ENCODE data around the gene ZNF329.
"Not testable (repeated sequence)": the region's sequence is repeated elsewhere in the genome, so short reads cannot be mapped to it uniquely, and the experiment has no call there.

ZNF329 gene

GRCh38 chr19:58153386-58153785 is 2.8 kb upstream of the ZNF329 start:
- DNase-seq (ENCODE audit: low read depth): no peak
- TF ChIP-seq CTCF (IDR thresholded peaks at IDR 0.05; ENCODE audit: insufficient read depth, low read depth, low read length, missing control alignments): no peak
- H3K4me3 ChIP-seq (ENCODE audit: low read depth, low read length): no peak overlapping the region

DNA sequence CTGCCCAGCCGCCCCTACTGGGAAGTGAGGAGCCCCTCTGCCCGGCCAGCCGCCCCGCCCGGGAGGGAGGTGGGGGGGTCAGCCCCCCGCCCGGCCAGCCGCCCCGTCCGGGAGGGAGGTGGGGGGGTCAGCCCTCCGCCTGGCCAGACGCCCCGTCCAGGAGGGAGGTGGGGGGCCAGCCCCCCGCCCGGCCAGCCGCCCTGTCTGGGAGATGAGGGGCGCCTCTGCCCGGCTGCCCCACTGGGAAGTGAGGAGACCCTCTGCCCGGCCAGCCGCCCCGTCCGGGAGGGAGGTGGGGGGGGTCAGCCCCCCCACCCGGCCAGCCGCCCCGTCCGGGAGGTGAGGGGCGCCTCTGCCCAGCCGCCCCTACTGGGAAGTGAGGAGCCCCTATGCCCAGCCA is 3.1 kb downstream of the ZNF329 start:
- DNase-seq (ENCODE audit: low read depth); H3K4me3 ChIP-seq (ENCODE audit: low read depth, low read length): not testable (repeated sequence)

GRCh38 chr19:58145849-58146248 is 4.7 kb downstream of the ZNF329 start:
- no peak overlapping the region for H3K4me3 ChIP-seq (ENCODE audit: low read depth, low read length)
- DNase-seq (ENCODE audit: low read depth): no peak
- no peak for TF ChIP-seq CTCF (IDR thresholded peaks at IDR 0.05; ENCODE audit: insufficient read depth, low read depth, low read length, missing control alignments)

GRCh38 chr19:58134244-58134643 is 16.3 kb downstream of the ZNF329 start:
- H3K4me3 ChIP-seq (ENCODE audit: low read depth, low read length): no peak overlapping the region
- no peak for TF ChIP-seq CTCF (IDR thresholded peaks at IDR 0.05; ENCODE audit: insufficient read depth, low read depth, low read length, missing control alignments)
- no peak for DNase-seq (ENCODE audit: low read depth)

DNA sequence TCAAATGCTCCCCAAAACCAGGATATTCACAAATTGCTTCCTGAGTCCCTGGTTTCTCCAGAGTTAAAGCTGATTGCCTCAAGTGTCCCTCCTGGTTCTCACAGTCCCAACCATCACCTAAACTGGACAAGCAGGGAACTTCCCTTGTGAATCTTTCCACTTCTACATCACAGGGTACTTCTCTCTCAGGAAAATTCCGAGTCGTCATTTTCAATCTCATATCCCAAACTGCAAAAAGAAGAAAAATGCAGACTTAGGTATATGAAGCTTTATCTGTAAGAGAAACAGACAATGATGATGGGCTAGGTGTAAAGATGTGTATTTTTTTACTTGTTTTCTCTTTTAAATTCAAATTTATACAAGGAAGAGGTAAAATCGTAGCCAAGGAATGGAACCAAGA is 21.3 kb downstream of the ZNF329 start:
- no peak for DNase-seq (ENCODE audit: low read depth)
- H3K4me3 ChIP-seq (ENCODE audit: low read depth, low read length): no peak overlapping the region
- TF ChIP-seq CTCF (IDR thresholded peaks at IDR 0.05; ENCODE audit: insufficient read depth, low read depth, low read length, missing control alignments): no peak

- TF ChIP-seq CTCF (IDR thresholded peaks at IDR 0.05; ENCODE audit: insufficient read depth, low read depth, low read length, missing control alignments): no peak
- no peak overlapping the region for H3K4me3 ChIP-seq (ENCODE audit: low read depth, low read length)
- no peak for DNase-seq (ENCODE audit: low read depth)
These were observed 22.4 kb downstream of the ZNF329 start for GRCh38 chr19:58128041-58128685.

DNA sequence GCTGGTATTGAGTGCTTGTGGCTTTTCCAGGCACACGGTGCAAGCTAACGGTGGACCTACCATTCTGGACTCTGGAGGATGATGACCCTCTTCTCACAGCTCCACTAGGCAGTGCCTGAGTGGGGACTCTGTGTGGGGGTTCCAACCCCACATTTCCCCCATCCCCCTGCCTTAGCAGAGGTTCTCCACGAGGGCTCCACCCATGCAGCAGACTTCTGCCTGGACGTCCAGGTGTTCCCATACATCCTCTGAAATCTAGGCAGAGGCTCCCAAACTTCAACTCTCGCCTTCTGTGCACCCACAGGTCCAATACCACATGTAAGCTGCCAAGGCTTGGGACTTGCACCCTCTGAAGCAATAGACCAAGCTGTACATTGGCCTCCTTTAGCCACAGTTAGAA is 27.2 kb downstream of the ZNF329 start:
- no peak for TF ChIP-seq CTCF (IDR thresholded peaks at IDR 0.05; ENCODE audit: insufficient read depth, low read depth, low read length, missing control alignments)

More for the DNA sequence above, 27.2 kb downstream of the ZNF329 start:
- no peak overlapping the region for H3K4me3 ChIP-seq (ENCODE audit: low read depth, low read length)
- no peak for DNase-seq (ENCODE audit: low read depth)

Data from GM12865 (cell line).